Stimulated activated naive B cell treated with anti-CD40 and anti-IgM and Interleukin-4, amounts not matched to agents 10 μg/mL and 1 μg/mL and 100 μg/mL, for 72 hours (primary cell): ENCODE results near the gene CYS1.
"Not testable (repeated sequence)": the region's sequence is repeated elsewhere in the genome, so short reads cannot be mapped to it uniquely, and the experiment has no call there.

Experiments
- ATAC-seq, 2 donors: fragments of 150-1000 bp; cut with Tn5 transposase; replicated peaks; 2 replicates each; pipeline ENCODE4 v1.10.0; 2021; ENCODE audit warnings: moderate library complexity in 1 of 2
- DNase-seq: peaks from one replicate; pipeline ENCODE4 v3.0.0; 2021
- H3K27ac Mint-ChIP-seq: one replicate; pipeline ENCODE4 v1.8.0; 2022; ENCODE audit warnings: mild to moderate bottlenecking, mixed read lengths
- H3K27me3 Mint-ChIP-seq, 2 donors: one replicate each; pipeline ENCODE4 v1.8.0; 2022; ENCODE audit warnings: mixed read lengths in 2 of 2
- H3K36me3 Mint-ChIP-seq, 2 donors: one replicate each; pipeline ENCODE4 v1.8.0; 2022; ENCODE audit warnings: mixed read lengths in 2 of 2, mild to moderate bottlenecking in 1 of 2
- H3K4me1 Mint-ChIP-seq, 2 donors: one replicate each; pipeline ENCODE4 v1.8.0; 2022; ENCODE audit warnings: mixed read lengths in 2 of 2, mild to moderate bottlenecking in 1 of 2
- H3K4me3 Mint-ChIP-seq, 2 donors: one replicate each; pipeline ENCODE4 v1.8.0; 2022; ENCODE audit warnings: mild to moderate bottlenecking in 2 of 2, mixed read lengths in 2 of 2, moderate library complexity in 1 of 2
- H3K9me3 Mint-ChIP-seq, 2 donors: one replicate each; pipeline ENCODE4 v1.8.0; 2022; ENCODE audit warnings: mixed read lengths in 2 of 2, mild to moderate bottlenecking in 1 of 2

CYS1 gene

DNA sequence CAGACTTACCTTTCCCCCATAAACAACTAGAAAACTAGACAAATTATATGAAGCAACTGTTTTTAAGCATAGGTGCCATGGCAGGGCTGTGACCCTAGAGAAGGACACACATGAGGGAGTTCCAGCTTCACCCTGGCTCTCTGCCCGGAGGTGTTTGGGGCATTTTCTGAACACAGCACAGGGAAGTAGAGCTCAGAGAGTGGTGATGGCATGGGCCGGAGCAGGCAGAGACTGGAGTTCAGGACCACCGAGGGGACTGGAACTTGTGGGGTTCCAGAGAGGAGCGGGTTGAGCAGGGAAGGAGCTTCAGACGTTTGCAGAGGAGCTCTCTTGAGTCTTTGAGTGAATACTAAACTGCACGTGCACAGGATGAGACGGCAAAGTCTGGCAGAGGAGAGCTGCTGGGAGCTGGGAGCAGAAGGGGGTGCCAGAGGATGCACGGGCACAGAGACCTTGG is 63.4 kb downstream of the CYS1 start:
- Mint-ChIP-seq H3K9me3 (peaks cover 3% of the 10 kb centered on the region in 2 donors), H3K36me3 (no peaks in the 10 kb centered on the region), H3K4me3 (no peak overlapping the region), H3K4me1 (peaks cover 2 to 5% of the 10 kb centered on the region in 2 donors), H3K27ac (no peak overlapping the region), H3K27me3 (peaks cover 11 to 12% of the 10 kb centered on the region in 2 donors)
- no peak for DNase-seq
- no peak for ATAC-seq

DNA sequence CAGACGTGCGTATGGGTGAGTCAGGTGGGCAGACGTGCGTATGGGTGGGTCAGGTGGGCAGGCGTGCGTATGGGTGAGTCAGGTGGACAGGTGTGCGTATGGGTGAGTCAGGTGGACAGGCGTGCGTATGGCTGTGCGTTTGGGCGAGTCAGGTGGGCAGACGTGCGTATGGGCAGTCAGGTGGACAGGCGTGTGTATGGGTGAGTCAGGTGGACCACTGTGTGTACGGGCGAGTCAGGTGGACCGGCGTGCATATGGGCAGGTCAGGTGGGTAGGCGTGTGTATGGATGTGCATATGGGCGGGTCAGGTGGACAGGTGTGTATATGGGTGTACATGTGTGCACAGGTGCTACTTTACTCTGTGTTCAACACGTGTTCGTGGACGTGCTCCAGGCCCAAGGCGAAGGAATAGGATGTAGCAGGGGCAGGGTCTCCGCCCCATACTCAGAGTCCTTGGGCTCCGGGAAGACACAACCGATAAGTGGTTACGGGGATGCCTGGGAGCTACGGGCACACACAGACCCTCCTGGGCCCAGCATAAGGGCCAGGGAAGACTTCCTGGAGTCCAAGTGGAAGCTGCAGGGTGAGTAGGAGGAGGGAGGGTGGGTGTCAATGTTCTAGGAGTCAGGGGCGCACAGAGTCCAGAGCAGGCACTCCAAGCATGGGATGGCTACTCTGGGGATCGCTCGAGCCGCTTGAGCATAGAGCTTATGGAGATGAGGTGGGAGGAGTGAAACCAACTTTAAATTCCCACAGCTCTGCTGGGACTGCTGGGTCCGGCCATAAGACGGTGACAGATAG is 64.0 kb downstream of the CYS1 start:
- ATAC-seq: no peak
- no peak overlapping the region for H3K4me3 Mint-ChIP-seq
- H3K4me1 Mint-ChIP-seq: peaks cover 2 to 5% of the 10 kb centered on the region in 2 donors

GRCh38 chr2:10015376-10015989 is 64.7 kb downstream of the CYS1 start:
- not testable (repeated sequence) for H3K36me3 Mint-ChIP-seq, ATAC-seq, DNase-seq, H3K9me3 Mint-ChIP-seq, H3K4me1 Mint-ChIP-seq, H3K27ac Mint-ChIP-seq, H3K4me3 Mint-ChIP-seq
- H3K27me3 Mint-ChIP-seq: peaks cover 11 to 12% of the 10 kb centered on the region in 2 donors

More for the DNA sequence above, 64.0 kb downstream of the CYS1 start:
- Mint-ChIP-seq H3K36me3 (no peaks in the 10 kb centered on the region), H3K27ac (no peak overlapping the region), H3K27me3 (peaks cover 11 to 12% of the 10 kb centered on the region in 2 donors), H3K9me3 (peaks cover 3% of the 10 kb centered on the region in 2 donors)
- no peak for DNase-seq

DNA sequence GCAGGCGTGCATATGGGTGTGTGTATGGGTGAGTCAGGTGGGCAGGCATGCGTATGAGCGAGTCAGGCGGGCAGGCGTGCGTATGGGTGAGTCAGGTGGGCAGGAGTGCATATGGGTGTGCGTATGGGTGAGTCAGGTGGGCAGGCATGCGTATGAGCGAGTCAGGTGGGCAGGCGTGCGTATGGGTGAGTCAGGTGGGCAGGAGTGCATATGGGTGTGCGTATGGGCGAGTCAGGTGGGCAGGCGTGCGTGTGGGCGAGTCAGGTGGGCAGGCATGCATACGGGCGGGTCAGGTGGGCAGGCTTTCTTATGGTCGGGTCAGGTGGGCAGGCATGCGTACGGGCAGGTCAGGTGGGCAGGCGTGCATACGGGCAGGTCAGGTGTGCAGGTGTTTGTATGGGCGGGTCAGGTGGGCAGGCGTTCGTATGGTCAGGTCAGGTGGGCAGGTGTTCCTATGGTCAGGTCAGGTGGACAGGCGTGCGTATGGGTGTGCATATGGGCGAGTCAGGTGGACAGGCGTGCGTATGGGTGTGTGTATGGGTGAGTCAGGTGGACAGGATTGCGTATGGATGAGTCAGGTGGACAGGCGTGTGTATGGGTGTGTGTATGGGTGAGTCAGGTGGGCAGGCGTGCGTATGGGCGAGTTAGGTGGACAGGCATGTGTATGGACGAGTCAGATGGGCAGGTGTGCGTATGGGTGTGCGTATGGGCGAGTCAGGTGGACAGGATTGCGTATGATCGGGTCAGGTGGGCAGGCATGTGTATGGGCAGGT is 65.6 kb downstream of the CYS1 start:
- Mint-ChIP-seq H3K4me1 (no peaks in the 10 kb centered on the region), H3K27me3 (peaks cover 11 to 12% of the 10 kb centered on the region in 2 donors), H3K36me3 (no peaks in the 10 kb centered on the region), H3K9me3 (peaks cover 3% of the 10 kb centered on the region in 2 donors), H3K27ac (no peak overlapping the region), H3K4me3 (no peak overlapping the region)
- DNase-seq (no peak), ATAC-seq (no peak)

GRCh38 chr2:10013651-10014417 is 66.4 kb downstream of the CYS1 start:
- not testable (repeated sequence) for H3K27ac Mint-ChIP-seq, H3K9me3 Mint-ChIP-seq, ATAC-seq, H3K4me1 Mint-ChIP-seq, DNase-seq, H3K36me3 Mint-ChIP-seq, H3K4me3 Mint-ChIP-seq
- H3K27me3 Mint-ChIP-seq: peaks cover 7 to 11% of the 10 kb centered on the region in 2 donors

- Mint-ChIP-seq H3K4me3 (no peak overlapping the region), H3K27ac (no peak overlapping the region), H3K4me1 (no peaks in the 10 kb centered on the region), H3K9me3 (peaks cover 3% of the 10 kb centered on the region in 2 donors), H3K27me3 (peaks cover 7 to 20% of the 10 kb centered on the region in 2 donors), H3K36me3 (no peaks in the 10 kb centered on the region)
- no peak for DNase-seq
- no peak for ATAC-seq
These were observed 67.2 kb downstream of the CYS1 start for GRCh38 chr2:10012963-10013461.

DNA sequence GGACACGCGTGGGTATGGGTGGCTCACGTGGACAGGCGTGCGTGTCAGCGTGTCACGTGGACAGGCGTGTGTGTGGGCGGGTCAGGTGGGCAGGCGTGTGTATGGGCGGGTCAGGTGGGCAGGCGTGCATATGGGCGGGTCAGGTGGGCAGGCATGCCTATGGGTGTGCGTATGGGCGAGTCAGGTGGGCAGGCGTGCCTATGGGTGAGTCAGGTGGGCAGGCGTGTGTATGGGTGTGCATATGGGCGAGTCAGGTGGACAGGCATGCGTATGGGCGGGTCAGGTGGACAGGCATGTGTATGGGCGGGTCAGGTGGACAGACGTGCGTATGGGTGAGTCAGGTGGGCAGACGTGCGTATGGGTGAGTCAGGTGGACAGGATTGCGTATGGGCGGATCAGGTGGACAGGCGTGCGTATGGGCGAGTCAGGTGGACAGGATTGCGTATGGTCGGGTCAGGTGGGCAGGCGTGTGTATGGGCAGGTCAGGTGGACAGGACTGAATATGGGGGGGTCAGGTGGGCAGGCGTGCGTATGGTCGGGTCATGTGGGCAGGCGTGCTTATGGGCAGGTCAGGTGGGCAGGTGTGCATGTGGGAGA is 67.7 kb downstream of the CYS1 start:
- not testable (repeated sequence) for H3K4me3 Mint-ChIP-seq, DNase-seq, H3K36me3 Mint-ChIP-seq, H3K4me1 Mint-ChIP-seq, H3K27ac Mint-ChIP-seq, ATAC-seq, H3K9me3 Mint-ChIP-seq
- H3K27me3 Mint-ChIP-seq: peaks cover 7 to 25% of the 10 kb centered on the region in 2 donors

GRCh38 chr2:10011606-10012325 is 68.4 kb downstream of the CYS1 start:
- DNase-seq, H3K4me1 Mint-ChIP-seq, ATAC-seq, H3K36me3 Mint-ChIP-seq, H3K4me3 Mint-ChIP-seq, H3K9me3 Mint-ChIP-seq, H3K27ac Mint-ChIP-seq: not testable (repeated sequence)
- H3K27me3 Mint-ChIP-seq: peaks cover 8 to 29% of the 10 kb centered on the region in 2 donors

DNA sequence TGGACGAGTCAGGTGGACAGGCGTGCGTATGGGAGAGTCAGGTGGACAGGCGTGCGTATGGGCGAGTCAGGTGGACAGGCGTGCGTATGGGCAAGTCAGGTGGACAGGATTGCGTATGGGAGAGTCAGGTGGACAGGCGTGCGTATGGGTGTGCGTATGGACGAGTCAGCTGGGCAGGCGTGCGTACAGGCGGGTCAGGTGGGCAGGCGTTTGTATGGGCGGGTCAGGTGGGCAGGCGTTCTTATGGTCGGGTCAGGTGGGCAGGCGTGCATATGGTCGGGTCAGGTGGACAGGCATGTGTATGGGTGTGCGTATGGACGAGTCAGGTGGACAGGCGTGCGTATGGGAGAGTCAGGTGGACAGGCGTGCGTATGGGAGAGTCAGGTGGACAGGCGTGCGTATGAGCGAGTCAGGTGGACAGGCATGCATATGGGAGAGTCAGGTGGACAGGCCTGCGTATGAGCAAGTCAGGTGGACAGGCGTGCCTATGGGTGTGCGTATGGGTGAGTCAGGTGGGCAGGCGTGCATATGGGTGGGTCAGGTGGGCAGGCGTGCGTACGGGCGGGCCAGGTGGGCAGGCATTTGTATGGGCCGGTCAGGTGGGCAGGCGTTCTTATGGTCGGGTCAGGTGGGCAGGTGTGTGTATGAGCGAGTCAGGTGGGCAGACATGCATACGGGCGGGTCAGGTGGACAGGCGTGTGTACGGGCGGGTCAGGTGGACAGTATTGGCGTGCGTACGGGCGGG is 69.2 kb downstream of the CYS1 start:
- ATAC-seq, H3K36me3 Mint-ChIP-seq, H3K27ac Mint-ChIP-seq, H3K4me1 Mint-ChIP-seq, H3K9me3 Mint-ChIP-seq, DNase-seq, H3K4me3 Mint-ChIP-seq: not testable (repeated sequence)
- peaks cover 7 to 34% of the 10 kb centered on the region in 2 donors for H3K27me3 Mint-ChIP-seq

- DNase-seq (no peak), ATAC-seq (no peak)
- Mint-ChIP-seq H3K27me3 (peaks cover 7 to 34% of the 10 kb centered on the region in 2 donors), H3K4me1 (no peaks in the 10 kb centered on the region), H3K9me3 (no peaks in the 10 kb centered on the region), H3K4me3 (no peak overlapping the region), H3K36me3 (no peaks in the 10 kb centered on the region), H3K27ac (no peak overlapping the region)
These were observed 70.1 kb downstream of the CYS1 start for GRCh38 chr2:10009811-10010781.

DNA sequence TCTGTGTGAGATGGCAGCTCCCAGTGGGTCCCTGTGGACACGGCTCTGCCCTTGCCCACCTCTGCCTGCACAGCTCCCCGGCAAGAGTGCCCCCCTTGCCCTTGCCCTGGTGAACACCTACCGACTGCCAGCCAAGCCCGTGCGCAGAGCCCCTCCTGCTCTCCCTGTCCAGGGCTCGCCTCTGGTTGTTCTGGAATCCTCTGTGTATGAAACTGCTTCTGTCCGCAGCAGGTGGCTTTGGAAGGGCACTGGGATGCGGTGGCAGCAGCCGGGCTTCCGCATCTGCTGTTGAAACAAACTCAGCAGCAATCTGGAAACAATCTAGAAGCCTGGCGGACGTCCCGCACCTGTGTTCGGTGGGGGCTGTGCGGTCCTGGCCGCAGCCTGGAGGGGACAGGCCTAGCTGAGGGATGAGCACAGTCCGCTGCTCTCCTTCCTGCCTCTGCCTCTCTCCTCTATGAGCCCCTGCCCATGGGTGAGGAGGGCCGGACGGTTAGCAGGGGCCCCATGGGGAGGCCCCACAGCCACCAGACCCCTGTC is 70.9 kb downstream of the CYS1 start:
- no peak for DNase-seq
- Mint-ChIP-seq H3K4me1 (no peaks in the 10 kb centered on the region), H3K27me3 (peaks cover 7 to 42% of the 10 kb centered on the region in 2 donors), H3K27ac (no peak overlapping the region), H3K4me3 (no peak overlapping the region), H3K9me3 (no peaks in the 10 kb centered on the region), H3K36me3 (no peaks in the 10 kb centered on the region)
- ATAC-seq: no peak
